SIG-M5 (cell line): ENCODE measurements around the gene IL23R.

Experiments
- DNase-seq: peaks from one replicate; lab custom pipeline; 2025; lab: John Stamatoyannopoulos, UW

The IL23R gene

DNA sequence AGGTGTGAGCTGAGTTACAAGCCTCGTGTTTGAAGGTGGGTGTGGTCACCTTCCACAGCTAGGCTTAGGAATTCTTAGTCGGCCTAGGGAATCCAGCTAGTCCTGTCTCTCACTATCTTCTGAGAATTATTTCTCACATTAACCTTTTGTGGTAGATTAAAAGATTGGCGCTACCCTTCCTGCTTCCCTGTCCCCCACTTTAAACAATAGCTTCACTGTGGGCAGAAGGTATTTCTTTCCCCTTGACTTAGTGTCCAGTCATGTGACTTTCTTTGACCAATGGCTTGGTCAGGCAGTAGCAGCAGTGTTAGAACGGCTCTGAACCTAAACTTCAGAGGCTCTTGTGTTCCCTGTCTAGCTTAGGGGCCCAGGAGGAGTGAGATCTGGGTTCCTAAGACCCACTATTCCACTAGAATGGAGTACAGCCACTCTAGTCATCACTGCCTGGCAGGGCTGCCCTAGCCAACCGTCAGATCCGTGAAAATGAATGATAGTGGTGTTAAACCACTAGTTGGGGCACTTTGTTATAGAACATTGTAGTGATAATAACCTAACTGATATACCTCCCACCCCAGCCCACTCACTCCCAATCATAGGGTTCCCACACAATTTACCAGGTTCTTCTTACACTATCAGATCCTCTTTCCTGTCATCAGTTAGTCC is 17.6 kb upstream of the IL23R start:
- no peak for DNase-seq

DNA sequence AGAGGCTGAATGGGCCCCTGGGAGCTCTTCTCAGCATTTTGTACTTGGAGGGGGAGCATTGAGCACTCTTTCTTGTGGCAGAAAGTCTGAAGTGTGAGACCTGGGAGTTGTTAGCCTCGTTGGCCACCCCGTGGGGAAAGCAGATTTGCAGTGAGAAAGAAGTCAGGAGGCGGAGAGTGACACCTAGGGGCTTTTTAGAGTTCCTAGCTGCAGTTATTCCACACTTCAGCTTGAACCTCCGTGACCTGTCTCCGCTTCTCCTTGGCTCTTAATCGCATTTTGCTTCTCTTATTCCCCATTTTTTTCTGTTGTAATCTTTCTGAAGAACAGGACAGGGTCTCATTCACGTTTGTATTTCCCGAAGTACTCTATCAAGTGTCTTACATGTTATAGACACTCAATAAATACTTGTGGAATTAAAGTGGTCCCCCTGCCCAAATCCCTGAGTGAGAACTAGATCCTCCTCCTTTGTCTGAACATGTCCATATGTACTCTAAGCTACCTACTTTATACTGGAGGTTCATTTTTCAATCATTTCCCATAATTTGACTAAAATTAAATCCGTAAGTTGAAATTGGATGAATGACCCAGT is 17.0 kb upstream of the IL23R start:
- no peak for DNase-seq

DNA sequence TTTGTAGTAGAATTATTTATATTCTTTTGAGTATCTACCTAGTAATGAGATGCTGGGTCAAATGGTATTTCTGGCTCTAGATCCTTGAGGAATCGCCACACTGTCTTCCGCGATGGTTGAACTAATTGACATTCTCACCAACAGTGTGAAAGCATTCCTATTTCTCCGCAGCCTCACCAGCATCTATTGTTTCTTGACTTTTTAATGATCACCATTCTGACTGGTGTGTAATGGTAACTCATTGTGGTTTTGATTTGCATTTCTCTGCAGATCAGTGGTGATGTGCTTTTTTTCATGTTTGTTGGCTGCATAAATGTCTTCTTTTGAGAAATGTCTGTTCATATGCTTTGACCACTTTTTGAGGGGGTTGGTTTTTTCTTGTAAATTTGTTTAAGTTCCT is 15.3 kb upstream of the IL23R start:
- DNase-seq: no peak

DNA sequence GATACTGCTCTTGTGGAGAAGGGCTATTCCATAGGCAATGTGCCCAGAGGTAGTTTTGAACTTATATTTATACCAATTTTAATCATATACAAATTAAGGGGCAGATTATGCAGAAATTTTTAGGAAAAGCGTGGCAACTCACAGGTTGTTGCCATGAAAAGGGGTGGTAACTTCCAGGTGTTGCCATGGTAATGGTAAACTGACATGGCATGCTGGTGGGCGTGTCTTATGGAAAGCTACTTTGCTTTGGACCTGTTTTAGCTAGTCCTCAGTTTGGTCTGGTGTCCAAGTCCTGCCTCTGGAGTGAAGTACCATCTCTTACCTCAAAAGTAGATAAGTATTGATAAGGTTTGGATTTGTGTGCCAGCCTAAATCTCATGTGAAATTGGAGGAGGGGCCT is 7.9 kb upstream of the IL23R start:
- no peak for DNase-seq

DNA sequence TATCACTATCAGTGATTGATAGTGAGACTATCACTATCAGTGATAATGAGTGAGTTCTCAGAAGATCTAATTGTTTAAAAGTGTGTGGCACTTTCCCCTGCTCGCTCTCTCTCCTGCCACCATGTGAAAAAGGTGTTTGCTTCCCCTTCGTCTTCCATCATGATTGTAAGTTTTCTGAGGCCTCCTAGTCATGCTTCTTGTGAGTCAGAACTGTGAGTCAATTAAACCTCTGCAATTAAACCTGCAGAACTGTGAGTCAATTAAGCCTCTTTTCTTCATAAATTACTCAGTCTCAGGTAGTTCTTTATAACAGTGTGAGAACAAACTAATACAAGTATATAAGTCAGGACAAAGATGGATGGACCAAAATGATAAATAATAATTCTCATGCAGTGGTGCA is 7.0 kb upstream of the IL23R start:
- DNase-seq: no peak

DNA sequence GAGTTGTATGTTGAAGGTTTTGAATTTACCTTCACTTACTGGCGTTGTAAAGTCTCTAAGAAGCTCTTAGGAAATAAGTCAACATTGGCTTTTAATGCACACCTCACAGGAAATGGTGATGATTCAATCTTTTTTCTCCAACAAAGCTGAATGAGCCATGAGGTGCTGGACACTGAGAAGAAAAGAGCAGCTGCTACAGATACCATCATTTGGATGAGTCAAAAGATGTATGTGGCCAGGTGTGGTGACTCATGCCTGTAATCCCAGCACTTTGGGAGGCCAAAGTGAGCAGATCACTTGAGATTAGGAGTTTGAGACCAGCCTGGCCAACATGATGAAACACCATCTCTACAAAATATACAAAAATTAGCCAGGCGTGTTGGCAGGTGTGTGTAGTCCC is 3.3 kb upstream of the IL23R start:
- DNase-seq: no peak

DNA sequence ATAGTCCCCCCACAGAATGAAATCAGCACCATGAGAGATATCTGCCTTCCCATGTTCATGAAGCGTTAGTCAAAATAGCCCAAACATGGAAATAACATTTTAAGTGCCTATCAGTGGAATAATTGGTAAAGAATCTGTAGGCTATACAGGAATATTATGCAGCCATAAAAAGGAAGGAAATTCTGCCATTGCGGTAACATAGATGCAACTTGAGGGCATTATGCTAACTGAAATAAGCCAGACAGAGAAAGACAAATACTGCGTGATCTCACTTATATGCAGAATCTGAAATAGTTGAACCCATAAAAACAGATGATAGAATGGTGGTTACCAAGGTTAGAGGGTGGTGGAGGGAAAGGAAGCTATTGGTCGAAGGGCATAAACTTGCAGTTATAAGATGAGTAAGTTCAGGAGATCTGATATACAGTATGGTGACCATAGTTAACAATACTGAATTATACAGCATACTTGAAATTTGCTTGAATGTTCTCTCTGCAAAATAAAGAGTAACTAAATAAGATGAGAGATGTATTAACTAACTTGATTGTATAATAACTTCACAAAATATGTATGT is 699 bp upstream of the IL23R start:
- no peak for DNase-seq

DNA sequence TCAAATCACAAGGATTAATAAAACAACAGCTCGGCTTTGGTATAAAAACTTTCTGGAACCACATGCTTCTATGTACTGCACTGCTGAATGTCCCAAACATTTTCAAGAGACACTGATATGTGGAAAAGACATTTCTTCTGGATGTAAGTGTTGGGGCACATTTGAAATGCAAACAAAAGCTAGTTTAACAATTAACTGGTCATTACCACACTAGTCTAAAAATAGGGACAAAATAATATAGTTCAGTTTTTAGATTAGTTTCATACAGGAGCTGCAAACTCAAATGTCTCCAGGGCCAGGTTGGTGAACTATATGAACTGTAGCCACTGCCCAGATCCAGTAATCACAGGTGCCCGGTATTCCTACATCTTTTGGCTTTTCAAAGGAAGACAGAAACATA is 3.2 kb downstream of the IL23R start:
- DNase-seq: no peak

DNA sequence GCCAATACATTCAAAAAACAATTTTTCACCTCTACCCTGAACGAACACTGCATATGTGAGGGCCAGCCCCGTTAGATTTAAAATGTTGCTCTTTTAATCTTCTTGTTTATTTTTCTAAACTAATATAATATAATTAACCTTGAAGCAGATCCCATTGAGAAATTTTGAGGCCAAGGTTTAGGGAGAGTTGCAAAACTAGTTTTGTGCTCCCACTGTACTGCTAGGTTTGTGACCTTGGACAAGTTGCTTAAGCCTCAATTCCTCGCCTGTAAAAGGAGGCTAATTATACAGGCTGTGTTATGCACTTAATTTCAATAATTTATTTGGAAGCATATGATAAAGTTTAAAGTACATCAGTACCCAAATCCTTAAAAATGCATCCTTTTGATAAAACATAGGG is 3.7 kb downstream of the IL23R start:
- DNase-seq: no peak

DNA sequence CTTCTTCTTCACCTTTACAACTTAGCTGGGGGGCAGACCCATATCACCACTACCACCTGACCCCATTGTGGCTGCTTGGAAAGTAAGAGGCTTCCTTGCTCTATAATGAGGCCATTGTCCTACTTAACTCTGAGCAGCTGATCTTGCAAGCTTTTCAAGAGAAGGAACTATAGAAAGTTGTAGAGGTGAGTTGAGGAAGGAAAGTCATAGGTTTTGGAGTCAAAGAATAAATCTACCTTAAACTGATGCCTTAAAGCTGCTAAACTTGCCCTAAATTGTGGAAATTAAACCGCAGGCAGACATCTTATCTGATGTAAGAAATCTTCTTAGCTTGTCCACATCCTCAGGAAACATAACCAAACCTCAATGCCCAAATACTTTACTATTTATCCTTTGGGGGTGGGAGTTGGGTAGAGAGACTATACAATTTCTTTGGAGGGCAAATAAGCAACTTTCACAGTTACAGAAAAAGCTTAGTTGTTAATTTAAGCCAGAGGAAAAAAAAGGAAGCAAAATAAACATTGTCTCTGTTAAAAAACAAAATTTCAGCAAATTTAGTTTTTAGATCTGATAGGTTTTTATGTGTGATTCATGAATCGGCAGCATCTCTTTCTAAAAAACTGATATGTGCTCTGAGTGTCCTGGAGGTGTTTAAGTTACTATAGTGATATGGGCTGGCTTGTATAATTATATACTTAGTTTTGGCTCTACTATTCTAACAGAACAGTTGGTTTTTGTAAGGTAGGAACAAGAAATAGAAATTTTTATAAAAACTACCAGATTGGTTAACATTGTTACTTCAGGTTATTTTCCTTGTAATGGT is 4.7 kb downstream of the IL23R start:
- no peak for DNase-seq

DNA sequence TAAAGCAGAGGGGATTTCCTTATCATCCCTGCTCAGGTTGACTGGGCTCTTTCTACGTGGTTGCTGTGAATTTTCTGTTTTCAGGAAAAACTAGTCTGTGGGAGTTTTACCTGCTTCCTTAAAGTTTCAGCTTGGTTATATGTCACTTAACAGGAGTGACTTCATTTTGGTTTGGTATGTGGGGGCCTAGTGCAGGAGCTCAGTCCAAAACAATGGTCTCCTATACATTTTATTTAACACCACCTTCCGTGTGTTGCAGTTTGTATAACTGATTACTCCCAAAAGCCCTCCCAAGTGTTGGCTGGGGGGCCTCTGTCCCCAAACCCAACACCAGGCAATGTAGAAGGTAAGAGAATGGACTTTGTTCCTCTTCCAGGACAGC is 5.3 kb downstream of the IL23R start:
- DNase-seq: no peak

DNA sequence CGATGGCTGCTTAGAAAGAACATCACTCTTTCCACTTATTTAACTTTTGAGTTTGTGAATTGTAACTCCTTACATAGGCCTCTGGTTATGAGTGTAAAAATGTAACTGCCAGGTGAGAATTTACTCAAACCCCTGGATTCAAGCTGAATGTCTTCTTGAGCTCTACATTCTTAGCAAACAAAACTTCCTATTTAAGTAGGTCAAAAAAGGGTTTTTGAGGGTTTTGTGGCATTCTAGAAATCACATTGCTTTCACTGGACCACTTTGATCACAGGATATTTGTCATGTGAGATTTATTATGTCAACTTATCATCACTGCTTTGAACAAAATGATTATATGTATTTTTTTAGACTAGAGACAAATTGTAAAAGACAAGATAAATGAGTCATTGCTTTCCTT is 5.7 kb downstream of the IL23R start:
- no peak for DNase-seq

DNA sequence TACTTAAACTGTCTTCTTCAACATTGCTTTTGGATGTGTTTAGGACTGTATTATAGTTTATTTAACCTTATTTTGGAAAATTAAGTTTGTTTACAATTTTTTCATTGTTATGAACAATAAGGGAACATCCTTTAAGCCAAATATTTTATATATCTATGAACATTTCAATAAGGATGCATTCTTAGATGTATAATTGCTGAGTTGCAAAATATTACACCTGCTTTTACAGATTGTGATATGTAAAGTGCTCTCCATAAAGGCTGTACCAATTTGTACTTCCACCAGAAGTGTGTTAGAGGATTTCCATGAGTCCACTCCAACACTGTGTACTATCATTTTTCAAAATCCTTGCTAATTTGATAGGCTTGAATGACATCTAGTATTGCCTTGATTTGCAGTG is 7.7 kb downstream of the IL23R start:
- DNase-seq: no peak

DNA sequence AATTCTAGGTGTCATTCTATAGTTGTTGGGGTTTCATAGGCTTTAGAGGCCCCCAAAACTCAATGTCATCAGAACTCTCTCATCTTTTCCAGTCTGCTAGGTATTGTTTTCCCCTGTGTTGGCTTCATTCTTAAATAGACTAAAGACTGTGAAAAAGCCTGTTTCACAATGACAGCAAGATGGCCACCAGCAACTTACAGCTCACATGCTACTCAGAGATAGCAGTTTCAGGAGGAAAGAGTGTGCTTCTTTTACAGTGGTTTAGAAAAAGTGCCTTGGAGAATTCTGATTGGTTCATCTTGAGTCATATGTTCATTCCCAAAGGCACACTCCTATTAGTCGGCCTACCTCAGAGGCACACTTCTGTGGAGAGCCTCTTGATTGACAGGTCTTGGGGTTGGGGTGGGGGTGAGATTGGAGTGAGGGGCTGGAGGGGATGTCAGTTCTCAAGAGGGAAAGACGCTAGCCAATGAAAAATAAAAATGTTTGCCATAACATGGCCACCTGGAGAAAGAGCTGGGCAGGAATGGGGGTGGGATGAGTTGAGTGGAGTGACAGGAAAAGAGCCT is 8.5 kb downstream of the IL23R start:
- no peak for DNase-seq

DNA sequence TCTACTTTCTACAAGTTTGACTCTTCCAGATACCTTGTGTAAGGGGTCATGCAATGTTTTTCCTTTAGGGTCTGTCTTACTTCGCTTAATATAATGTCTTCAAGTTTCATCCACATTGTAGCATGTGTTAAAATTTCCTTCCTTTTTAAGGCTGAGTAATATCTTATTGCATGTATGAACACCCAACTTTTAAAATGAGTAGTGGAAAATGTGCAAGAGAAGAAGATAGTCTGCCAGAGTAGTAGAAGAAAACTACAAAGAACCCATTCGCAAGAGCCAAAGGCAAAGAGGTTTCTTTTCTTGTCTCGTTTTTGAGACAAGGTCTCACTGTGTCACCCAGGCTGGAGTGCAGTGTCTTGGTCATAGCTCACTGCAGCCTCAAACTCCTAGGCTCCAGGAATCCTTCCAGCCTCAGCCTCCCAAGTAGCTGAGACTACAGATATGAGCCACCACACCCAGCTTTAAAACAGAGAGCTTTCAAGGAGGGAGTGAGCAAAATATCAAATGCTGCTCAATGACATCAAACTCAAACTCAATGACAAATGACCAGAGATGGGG is 9.4 kb downstream of the IL23R start:
- no peak for DNase-seq

DNA sequence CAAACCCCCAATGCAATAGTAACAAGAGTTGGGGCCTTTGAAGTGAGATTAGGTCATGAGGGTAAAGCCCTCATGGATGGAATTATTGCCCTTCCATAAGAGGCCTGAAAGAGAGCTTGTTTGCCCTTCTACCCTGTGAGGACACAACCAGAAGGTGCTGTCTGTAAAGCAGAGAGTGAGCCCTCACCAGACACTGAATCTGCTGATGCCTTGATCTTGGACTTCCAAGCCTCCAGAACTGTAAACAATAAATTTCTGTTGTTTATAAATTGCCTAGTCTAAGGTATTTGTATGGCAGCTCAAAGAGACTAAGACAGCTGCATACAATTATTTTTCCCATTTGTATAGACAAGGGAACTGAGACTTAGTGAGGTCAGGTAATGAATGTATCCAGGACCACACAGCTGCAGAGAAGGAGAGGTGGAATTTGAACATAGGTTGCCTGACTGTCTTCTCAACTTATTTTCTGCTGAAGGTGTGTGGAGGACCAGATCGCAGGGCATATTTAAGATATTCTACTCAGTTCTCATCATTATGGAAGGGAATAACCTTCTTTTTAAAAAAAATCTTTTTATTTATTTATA is 18.7 kb downstream of the IL23R start:
- DNase-seq: no peak

DNA sequence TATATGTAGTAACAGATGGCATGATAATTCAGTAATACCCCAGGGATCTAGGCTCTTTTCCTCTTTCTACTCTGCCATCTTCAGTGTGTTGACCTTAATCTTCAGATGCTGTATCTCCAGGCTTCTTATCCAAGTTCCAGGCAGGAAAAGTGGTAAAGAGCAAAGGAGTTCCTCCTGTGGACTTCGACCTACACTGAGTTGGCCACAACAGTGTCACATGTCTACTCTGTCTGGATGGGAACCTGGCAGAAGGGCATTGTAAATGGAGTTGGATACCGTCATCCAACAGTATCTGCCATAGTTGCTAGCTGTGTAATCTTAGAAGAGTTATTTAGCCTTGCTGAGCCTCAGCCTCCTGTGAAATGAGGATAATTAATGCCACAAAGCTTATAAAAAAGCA is 21.9 kb downstream of the IL23R start:
- DNase-seq: no peak

DNA sequence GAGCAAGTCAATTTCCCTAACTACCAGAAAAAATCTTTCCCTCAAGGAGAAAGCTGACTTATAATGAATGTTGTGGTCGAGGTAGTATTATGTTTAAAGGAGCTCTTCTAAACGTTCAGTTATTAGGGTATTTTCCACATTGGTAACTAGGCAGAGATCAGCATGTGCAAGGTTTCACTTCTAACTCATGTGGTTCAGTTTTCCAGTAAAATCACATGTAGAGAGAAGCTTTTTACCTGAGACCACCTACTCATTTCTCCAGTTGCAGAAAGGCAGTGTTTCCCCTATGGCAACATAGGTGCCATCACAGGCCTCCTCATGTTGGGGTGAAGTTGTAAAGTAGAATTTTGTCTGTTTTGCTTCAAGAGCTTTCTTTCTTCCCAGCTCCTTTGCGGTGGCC is 23.7 kb downstream of the IL23R start:
- DNase-seq: no peak

DNA sequence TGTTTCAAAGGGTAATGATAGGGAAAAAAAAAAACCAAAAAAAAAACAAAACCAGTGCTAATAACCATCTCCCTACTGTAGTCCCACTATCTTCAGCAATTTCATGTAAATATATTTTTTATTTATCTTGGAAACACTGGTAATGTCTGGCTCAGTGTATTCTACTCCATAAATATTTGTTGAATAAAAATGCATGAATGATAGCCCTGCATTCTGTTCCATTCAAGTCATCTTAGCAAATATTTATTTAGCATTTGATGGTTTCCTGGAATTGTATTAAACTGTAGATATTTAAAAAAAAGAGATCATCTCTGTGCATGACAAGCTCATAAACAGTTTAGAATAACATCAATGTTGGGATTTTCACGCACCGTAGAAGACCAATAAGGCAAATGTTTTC is 24.2 kb downstream of the IL23R start:
- no peak for DNase-seq

DNA sequence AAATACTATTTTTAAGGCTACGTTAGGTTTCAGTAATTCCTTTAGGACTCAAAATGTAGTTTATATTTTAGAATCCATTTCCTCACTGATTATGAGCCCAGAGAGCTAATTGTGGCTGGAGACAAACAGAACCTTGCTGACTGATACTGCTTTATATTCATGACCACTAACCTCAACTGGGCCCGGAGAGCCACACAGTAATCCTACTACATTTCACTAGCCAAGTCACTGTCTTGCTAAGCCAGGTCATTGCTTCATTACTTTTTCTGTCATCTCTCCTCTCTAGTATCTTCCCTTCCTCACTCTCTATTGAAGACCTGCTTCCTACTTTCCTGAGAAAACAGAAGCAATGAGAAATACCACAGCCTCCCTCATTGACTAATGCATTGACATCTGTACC is 24.7 kb downstream of the IL23R start:
- DNase-seq: no peak

DNA sequence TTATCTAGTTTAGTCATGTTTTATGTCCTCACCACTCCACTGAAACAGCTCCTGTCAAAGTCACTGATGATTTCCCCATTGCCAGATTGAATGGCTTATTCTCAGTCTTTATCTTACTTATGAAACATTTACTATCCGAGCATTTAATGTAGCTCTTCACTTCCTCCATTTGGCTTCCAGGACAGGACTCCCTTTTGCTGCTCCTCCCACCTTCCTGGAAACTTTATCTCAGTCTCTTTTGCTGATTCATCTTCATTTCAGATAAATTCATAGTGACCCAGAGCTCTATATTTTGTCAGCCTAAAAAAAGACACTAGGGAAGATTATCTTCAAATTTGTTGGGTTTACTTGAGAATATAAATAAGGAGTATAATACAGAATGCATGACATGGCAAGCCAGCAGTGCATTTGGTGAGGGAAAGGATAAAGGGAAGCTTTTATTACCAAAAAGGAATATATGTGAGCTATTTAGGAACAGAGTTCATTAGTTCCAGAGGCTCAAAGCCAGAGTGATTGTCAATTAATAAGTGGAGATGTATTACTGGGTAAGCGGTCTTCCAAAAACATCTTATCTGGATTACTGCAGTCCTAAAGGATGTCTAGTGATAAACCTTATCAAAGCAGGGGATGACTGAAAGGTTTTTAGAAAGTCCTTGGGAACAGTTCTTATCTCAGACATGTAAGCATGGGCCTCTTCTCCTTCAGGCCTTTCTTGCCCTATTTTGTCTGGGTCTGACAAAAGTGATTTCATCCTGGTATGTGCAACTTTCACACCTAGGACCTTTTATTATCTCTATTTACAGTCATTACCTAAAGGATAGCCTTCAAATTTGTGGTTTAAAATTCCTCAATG is 25.6 kb downstream of the IL23R start:
- no peak for DNase-seq
